MM.1S (cell line): ENCODE measurements around the gene EMP2.

ENCODE experiments used
- CTCF ChIP-seq: fragments of 300-600 bp; sonication (generic); IDR thresholded peaks from 2 replicates; pipeline ENCODE4 v1.5.1; 2016; ENCODE audit warnings: antibody characterized with exemption, low read length, mixed read lengths
- EZH2 ChIP-seq: fragments of 300-600 bp; sonication (generic); optimal IDR thresholded peaks from 2 replicates; pipeline ENCODE3; 2017; ENCODE audit warnings: low read depth, mild to moderate bottlenecking, antibody characterized with exemption, low read length, mixed read lengths
- EZH2phosphoT487 ChIP-seq: fragments of 300-600 bp; sonication (generic); IDR thresholded peaks from 2 replicates; pipeline ENCODE4 v1.6.1; 2018; ENCODE audit warnings: antibody characterized with exemption, low read length

GRCh38 chr16:10601444-10602408, 21.3 kb upstream of the EMP2 start:
- TF ChIP-seq CTCF (no peak), EZH2 (no peak), EZH2phosphoT487 (no peak)
